ENCODE data around the gene FCSK. TPM values are rescaled to one million over a fixed set of nuclear protein-coding genes. Genes with fewer than 3 reads are reported as not detected.

FCSK gene
- total and polyA plus RNA-seq, 2 of the 13 experiments (the other 11 are each of a cell fraction or from before 2014, with no cell fraction given) = 9.1 to 19.2 TPM

- no peak for TF ChIP-seq ARID2 (CRISPR knock-in tag; IDR thresholded peaks at IDR 0.05; ENCODE audit: borderline replicate concordance)
- TF ChIP-seq ZNF224 (CRISPR knock-in tag; IDR thresholded peaks at IDR 0.05) = no peak
- no peak for TF ChIP-seq ZBTB44 (CRISPR knock-in tag; IDR thresholded peaks at IDR 0.05)
- no peak for TF ChIP-seq LBX2 (CRISPR knock-in tag; IDR thresholded peaks at IDR 0.05; ENCODE audit: borderline replicate concordance)
- TF ChIP-seq ZNF761 (CRISPR knock-in tag; conservative IDR thresholded peaks at IDR 0.05) = no peak; the same call in 1 of the 2 replicates
- no peak for TF ChIP-seq ISL2 (CRISPR knock-in tag; IDR thresholded peaks at IDR 0.05)
- no peak for TF ChIP-seq KLF11 (CRISPR knock-in tag; IDR thresholded peaks at IDR 0.05)
- TF ChIP-seq, protein P1, sequence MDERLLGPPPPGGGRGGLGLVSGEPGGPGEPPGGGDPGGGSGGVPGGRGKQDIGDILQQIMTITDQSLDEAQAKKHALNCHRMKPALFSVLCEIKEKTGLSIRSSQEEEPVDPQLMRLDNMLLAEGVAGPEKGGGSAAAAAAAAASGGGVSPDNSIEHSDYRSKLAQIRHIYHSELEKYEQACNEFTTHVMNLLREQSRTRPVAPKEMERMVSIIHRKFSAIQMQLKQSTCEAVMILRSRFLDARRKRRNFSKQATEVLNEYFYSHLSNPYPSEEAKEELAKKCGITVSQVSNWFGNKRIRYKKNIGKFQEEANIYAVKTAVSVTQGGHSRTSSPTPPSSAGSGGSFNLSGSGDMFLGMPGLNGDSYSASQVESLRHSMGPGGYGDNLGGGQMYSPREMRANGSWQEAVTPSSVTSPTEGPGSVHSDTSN (CRISPR knock-in tag; IDR thresholded peaks at IDR 0.05) = no peak
- TF ChIP-seq, protein P2, sequence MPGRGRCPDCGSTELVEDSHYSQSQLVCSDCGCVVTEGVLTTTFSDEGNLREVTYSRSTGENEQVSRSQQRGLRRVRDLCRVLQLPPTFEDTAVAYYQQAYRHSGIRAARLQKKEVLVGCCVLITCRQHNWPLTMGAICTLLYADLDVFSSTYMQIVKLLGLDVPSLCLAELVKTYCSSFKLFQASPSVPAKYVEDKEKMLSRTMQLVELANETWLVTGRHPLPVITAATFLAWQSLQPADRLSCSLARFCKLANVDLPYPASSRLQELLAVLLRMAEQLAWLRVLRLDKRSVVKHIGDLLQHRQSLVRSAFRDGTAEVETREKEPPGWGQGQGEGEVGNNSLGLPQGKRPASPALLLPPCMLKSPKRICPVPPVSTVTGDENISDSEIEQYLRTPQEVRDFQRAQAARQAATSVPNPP (CRISPR knock-in tag; IDR thresholded peaks at IDR 0.05) = no peak
- TF ChIP-seq ZNF326 (CRISPR knock-in tag; IDR thresholded peaks at IDR 0.05; ENCODE audit: borderline replicate concordance) = no peak
- TF ChIP-seq, protein P3, sequence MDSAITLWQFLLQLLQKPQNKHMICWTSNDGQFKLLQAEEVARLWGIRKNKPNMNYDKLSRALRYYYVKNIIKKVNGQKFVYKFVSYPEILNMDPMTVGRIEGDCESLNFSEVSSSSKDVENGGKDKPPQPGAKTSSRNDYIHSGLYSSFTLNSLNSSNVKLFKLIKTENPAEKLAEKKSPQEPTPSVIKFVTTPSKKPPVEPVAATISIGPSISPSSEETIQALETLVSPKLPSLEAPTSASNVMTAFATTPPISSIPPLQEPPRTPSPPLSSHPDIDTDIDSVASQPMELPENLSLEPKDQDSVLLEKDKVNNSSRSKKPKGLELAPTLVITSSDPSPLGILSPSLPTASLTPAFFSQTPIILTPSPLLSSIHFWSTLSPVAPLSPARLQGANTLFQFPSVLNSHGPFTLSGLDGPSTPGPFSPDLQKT (CRISPR knock-in tag; IDR thresholded peaks at IDR 0.05; ENCODE audit: borderline replicate concordance) = no peak
- TF ChIP-seq, protein P4, sequence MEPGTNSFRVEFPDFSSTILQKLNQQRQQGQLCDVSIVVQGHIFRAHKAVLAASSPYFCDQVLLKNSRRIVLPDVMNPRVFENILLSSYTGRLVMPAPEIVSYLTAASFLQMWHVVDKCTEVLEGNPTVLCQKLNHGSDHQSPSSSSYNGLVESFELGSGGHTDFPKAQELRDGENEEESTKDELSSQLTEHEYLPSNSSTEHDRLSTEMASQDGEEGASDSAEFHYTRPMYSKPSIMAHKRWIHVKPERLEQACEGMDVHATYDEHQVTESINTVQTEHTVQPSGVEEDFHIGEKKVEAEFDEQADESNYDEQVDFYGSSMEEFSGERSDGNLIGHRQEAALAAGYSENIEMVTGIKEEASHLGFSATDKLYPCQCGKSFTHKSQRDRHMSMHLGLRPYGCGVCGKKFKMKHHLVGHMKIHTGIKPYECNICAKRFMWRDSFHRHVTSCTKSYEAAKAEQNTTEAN (CRISPR knock-in tag; conservative IDR thresholded peaks at IDR 0.05) = no peak
- no peak for TF ChIP-seq POGK (CRISPR knock-in tag; conservative IDR thresholded peaks at IDR 0.05)
- no peak for TF ChIP-seq DPF2 (CRISPR knock-in tag; IDR thresholded peaks at IDR 0.05; ENCODE audit: borderline replicate concordance, low read depth)
- TF ChIP-seq, protein P5, sequence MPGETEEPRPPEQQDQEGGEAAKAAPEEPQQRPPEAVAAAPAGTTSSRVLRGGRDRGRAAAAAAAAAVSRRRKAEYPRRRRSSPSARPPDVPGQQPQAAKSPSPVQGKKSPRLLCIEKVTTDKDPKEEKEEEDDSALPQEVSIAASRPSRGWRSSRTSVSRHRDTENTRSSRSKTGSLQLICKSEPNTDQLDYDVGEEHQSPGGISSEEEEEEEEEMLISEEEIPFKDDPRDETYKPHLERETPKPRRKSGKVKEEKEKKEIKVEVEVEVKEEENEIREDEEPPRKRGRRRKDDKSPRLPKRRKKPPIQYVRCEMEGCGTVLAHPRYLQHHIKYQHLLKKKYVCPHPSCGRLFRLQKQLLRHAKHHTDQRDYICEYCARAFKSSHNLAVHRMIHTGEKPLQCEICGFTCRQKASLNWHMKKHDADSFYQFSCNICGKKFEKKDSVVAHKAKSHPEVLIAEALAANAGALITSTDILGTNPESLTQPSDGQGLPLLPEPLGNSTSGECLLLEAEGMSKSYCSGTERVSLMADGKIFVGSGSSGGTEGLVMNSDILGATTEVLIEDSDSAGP (CRISPR knock-in tag; IDR thresholded peaks at IDR 0.05; ENCODE audit: borderline replicate concordance) = peak; percentile 92
These were observed 16.5 kb downstream of the FCSK start (continued) for GRCh38 chr16:70470927-70471341.

Measured in HepG2 (cell line).